Endothelial cell of umbilical vein (primary cell): ENCODE results near the gene HOXC9.

ENCODE experiments used
- EZH2 ChIP-seq: IDR thresholded peaks from 2 replicates; pipeline ENCODE4 v1.6.1; 2012; ENCODE audit warnings: borderline replicate concordance, low read depth, mild to moderate bottlenecking, moderate library complexity, low read length, inconsistent platforms; ENCODE audit not compliant: severe bottlenecking
- JUN ChIP-seq: IDR thresholded peaks from 2 replicates; pipeline ENCODE4 v1.6.1; 2011; ENCODE audit warnings: borderline replicate concordance, low read depth; ENCODE audit not compliant: insufficient read length, insufficient read depth
- POLR2A ChIP-seq: IDR thresholded peaks from 2 replicates; pipeline ENCODE4 v1.6.1; 2012; ENCODE audit warnings: low read depth, mild to moderate bottlenecking, control low read depth, low read length
- POLR2AphosphoS5 ChIP-seq: IDR thresholded peaks from 2 replicates; pipeline ENCODE4 v1.6.1; 2012; ENCODE audit warnings: low read depth, mild to moderate bottlenecking, control low read depth, low read length, moderate library complexity; ENCODE audit not compliant: insufficient read depth
- TF ChIP-seq, protein P1 (sequence below): IDR thresholded peaks from 2 replicates; pipeline ENCODE4 v1.6.1; 2011; ENCODE audit not compliant: insufficient read depth, insufficient read length
- TF ChIP-seq, protein P2 (sequence below), 2 donors: IDR thresholded peaks; 1 replicate in 1 of 2; 2 replicates in 1 of 2; pipeline ENCODE4 v1.5.1; 2011; ENCODE audit warnings: low read length in 2 of 2, mild to moderate bottlenecking in 2 of 2, moderate library complexity in 2 of 2, control low read depth in 1 of 2, inconsistent platforms in 1 of 2, low read depth in 1 of 2; ENCODE audit not compliant: insufficient read depth in 1 of 2; ENCODE audit errors: extremely low read depth in 1 of 2

DNA sequence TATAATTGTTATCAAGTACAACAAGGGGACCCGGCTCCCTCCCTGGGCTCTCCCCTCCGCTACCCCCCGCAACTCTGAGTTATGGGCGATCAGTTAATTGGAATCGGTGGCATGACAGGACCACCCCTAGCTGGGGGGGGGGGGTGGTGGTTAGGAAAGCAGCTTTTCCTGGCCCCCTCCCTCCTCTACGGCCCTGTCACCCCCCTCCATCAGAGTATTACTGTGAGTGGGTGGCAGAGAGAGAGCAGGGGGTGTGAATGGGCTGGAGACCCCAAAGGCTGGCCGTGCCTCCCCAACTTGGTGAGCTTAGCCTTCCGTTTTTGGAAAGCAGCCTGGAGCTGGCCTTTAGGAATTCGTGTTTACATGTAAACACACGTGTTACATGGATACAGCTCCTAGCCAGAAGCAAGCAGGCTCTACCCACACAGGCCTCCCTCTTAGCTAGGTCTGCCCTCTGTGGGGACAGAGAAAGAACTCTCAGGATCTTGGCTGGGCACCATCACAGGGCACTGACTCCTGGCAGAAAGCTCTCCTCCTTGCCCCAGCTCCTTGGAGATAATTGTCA, 52.6 kb downstream of the HOXC9 start:
- TF ChIP-seq JUN (no peak), POLR2A (no peak), EZH2 (no peak), POLR2AphosphoS5 (no peak)
- TF ChIP-seq, protein P1, sequence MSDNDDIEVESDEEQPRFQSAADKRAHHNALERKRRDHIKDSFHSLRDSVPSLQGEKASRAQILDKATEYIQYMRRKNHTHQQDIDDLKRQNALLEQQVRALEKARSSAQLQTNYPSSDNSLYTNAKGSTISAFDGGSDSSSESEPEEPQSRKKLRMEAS, result no peak
- TF ChIP-seq, protein P2, sequence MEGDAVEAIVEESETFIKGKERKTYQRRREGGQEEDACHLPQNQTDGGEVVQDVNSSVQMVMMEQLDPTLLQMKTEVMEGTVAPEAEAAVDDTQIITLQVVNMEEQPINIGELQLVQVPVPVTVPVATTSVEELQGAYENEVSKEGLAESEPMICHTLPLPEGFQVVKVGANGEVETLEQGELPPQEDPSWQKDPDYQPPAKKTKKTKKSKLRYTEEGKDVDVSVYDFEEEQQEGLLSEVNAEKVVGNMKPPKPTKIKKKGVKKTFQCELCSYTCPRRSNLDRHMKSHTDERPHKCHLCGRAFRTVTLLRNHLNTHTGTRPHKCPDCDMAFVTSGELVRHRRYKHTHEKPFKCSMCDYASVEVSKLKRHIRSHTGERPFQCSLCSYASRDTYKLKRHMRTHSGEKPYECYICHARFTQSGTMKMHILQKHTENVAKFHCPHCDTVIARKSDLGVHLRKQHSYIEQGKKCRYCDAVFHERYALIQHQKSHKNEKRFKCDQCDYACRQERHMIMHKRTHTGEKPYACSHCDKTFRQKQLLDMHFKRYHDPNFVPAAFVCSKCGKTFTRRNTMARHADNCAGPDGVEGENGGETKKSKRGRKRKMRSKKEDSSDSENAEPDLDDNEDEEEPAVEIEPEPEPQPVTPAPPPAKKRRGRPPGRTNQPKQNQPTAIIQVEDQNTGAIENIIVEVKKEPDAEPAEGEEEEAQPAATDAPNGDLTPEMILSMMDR (IDR thresholded peaks at IDR 0.05; ENCODE audit: extremely low read depth in 1 of 2, insufficient read depth in 1 of 2, low read depth in 1 of 2, low read length in 2 of 2), result no peak
